ENCODE measurements around the gene E2F4.

Gene E2F4

GRCh38 chr16:67183627-67184452 is 8.1 kb upstream of the E2F4 start, which contains the start of gene MATCAP1:
Gene MATCAP1 (minus strand): TSS chr16:67183963. CDS start chr16:67180610, 3,353 bp downstream.
- TF ChIP-seq, protein P1, sequence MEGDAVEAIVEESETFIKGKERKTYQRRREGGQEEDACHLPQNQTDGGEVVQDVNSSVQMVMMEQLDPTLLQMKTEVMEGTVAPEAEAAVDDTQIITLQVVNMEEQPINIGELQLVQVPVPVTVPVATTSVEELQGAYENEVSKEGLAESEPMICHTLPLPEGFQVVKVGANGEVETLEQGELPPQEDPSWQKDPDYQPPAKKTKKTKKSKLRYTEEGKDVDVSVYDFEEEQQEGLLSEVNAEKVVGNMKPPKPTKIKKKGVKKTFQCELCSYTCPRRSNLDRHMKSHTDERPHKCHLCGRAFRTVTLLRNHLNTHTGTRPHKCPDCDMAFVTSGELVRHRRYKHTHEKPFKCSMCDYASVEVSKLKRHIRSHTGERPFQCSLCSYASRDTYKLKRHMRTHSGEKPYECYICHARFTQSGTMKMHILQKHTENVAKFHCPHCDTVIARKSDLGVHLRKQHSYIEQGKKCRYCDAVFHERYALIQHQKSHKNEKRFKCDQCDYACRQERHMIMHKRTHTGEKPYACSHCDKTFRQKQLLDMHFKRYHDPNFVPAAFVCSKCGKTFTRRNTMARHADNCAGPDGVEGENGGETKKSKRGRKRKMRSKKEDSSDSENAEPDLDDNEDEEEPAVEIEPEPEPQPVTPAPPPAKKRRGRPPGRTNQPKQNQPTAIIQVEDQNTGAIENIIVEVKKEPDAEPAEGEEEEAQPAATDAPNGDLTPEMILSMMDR (IDR thresholded peaks at IDR 0.05; ENCODE audit: control insufficient read depth, insufficient read depth, low read depth, low read length, missing control alignments), result no peak
- peak; percentile 88 for DNase-seq (ENCODE audit: low read depth)
- H3K4me3 ChIP-seq (ENCODE audit: control insufficient read depth, low read depth, low read length), result peak within 1 kb of the TSS; percentile 46

DNA sequence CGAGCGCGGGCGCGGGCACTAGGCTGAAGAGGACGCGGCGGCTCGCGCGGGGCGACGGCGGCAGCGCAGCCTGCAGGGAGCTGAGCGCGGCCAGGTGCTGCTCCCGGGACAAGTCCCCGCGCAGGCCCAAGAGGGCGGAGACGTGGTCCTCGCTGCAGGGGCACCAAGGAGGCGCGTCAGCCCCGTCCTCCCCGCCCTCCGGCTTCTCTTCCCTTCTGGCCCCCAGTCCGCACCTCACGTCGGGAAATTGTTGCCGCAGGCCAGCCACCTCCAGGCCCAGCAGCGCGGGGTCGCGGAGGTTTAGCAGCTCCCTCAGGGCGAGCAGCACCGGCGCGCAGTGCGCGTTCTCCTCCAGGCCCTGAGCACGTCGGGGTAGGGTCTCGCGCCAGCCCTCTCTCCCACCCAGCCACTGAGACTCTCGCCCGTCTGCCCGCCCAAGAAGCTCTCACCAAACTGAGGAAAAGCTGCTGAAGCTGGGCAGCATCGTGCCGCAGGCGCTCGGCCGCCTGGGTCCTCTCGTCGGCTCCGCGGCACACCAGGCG is 7.4 kb upstream of the E2F4 start:
- TF ChIP-seq, protein P1 (IDR thresholded peaks at IDR 0.05; ENCODE audit: control insufficient read depth, insufficient read depth, low read depth, low read length, missing control alignments), result no peak
- H3K4me3 ChIP-seq (ENCODE audit: control insufficient read depth, low read depth, low read length), result peak overlapping the region; percentile 46
- no peak for DNase-seq (ENCODE audit: low read depth)

- H3K4me3 ChIP-seq (ENCODE audit: control insufficient read depth, low read depth, low read length), result no peak overlapping the region
- peak; percentile 62 for DNase-seq (ENCODE audit: low read depth)
Observed at GRCh38 chr16:67184995-67185650, 6.8 kb upstream of the E2F4 start.

GRCh38 chr16:67185651-67186134 is 6.3 kb upstream of the E2F4 start:
- no peak for DNase-seq (ENCODE audit: low read depth)
- TF ChIP-seq, protein P1 (IDR thresholded peaks at IDR 0.05; ENCODE audit: control insufficient read depth, insufficient read depth, low read depth, low read length, missing control alignments), result no peak
- H3K4me3 ChIP-seq (ENCODE audit: control insufficient read depth, low read depth, low read length), result no peak overlapping the region

More at GRCh38 chr16:67184995-67185650, 6.8 kb upstream of the E2F4 start:
- TF ChIP-seq, protein P1 (IDR thresholded peaks at IDR 0.05; ENCODE audit: control insufficient read depth, insufficient read depth, low read depth, low read length, missing control alignments), result peak; percentile 95

DNA sequence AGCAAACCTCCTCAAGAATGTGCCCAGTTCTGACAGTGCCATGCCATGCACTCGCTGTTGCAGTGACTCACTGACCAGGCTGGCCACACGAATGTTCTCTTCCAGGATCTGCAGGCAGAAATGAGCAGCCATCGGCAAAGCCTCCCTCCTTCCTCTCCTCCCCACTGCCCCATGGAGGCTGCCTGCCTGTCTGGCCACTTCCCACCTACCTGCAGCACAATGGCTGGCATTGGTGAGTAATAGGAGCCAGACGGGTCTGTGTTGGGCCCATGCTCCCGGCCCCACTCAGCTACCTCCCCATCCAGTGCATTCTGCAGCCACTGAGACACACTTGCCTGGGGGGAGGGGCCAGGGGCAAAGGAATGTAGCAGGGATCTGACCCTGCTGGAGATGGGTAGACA is 5.4 kb upstream of the E2F4 start:
- DNase-seq (ENCODE audit: low read depth), result no peak
- TF ChIP-seq, protein P1 (IDR thresholded peaks at IDR 0.05; ENCODE audit: control insufficient read depth, insufficient read depth, low read depth, low read length, missing control alignments), result no peak
- H3K4me3 ChIP-seq (ENCODE audit: control insufficient read depth, low read depth, low read length), result no peak overlapping the region

DNA sequence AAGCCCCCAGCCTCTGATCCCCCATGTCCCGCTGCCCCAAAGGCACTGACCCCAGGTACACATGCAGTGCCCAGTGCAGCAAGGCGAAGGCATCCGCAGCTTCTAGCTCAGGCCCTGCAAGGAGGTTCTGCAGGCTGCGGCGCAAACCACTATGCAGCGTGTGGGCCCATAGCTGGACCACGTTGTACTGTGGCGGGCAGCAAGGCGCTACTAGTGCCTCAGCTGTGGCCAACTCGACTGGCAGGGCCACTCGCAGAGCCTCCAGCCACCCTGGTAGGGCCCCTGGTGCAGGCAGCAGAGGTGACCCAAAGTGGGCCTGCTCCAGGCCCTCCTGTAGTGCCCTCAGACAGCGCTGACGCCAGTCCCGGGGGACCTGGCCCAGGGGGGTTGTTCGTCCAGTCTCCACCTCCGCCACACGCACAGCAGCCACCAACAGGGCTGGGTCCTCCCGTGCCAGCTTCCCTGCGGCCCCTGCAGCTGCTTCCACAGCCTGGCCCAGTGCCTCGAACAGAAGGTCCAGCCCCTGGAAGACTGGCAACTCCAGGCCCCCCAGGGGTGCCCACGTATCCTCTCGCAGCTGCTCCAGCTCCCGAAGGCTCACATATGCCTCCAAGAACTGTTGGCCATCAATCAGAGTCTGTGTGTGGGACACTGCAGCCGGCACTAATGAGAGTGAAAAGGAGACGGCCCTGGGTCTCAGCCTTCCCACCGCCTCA is 4.6 kb upstream of the E2F4 start:
- H3K4me3 ChIP-seq (ENCODE audit: control insufficient read depth, low read depth, low read length), result no peak overlapping the region
- DNase-seq (ENCODE audit: low read depth), result no peak
- TF ChIP-seq, protein P1 (IDR thresholded peaks at IDR 0.05; ENCODE audit: control insufficient read depth, insufficient read depth, low read depth, low read length, missing control alignments), result no peak
